K562 (cell line): ENCODE data around the gene TBCCD1. TPM values are rescaled to one million over a fixed set of nuclear protein-coding genes. Genes with fewer than 3 reads are reported as not detected.

ENCODE experiments used
- ATAC-seq: fragments of 200-7000 bp; cut with Tn5 transposase; 3 replicates; pipeline ENCODE4 v1.9.1; 2020; ENCODE audit warnings: moderate library complexity
- BruUV-seq: library from RNA; stranded (reverse); fragments of 400-500 nt; replicated peaks from 2 replicates; lab custom pipeline; 2021; lab: Mats Ljungman, UMichigan
- CTCF ChIA-PET: fragments of 300-600 bp; formaldehyde crosslinking; extraction: SDS; loops from one replicate; lab custom pipeline; 2021; ENCODE audit warnings: low intra/inter-chr PET ratio; lab: Yijun Ruan, JAX
- POLR2A ChIA-PET: fragments of 300-600, 350-650 bp; sonication (Branson Sonifier 250); formaldehyde crosslinking; extraction: SDS; loops from one replicate; lab custom pipeline; 2021; ENCODE audit warnings: antibody characterized with exemption, inconsistent platforms; lab: Yijun Ruan, JAX
- DNase-seq, 4 experiments: peaks; one replicate each; pipeline versions ENCODE4 v3.0.0 to v3.0.0-alpha.2; 2011 to 2018; ENCODE audit warnings: low spot score in 3 of 4, mixed read lengths in 3 of 4; ENCODE audit errors: extremely low read depth in 1 of 4
- FAIRE-seq: peaks from 2 replicates; lab custom pipeline; 2011; peaks lifted over from hg19 to GRCh38; lab: Jason Lieb, UNC
- H2AFZ ChIP-seq: 2 replicates; pipeline ENCODE4 v1.6.0; 2011; ENCODE audit warnings: low read depth, low read length, control low read depth, inconsistent platforms
- H3K27ac ChIP-seq: fragments of 200-600 bp; 3 replicates; pipeline ENCODE4 v1.8.0; 2011; ENCODE audit warnings: low read depth, mild to moderate bottlenecking, control low read depth, inconsistent platforms, low read length, moderate library complexity, mixed read lengths; ENCODE audit errors: extremely low read depth
- H3K27me3 ChIP-seq, 2 experiments: fragments of 300-600 bp in 1 of 2; 2 replicates in 1 of 2; 3 replicates in 1 of 2; pipeline versions ENCODE4 v1.6.0 to v1.8.0; 2011; ENCODE audit warnings: inconsistent platforms in 2 of 2, low read length in 2 of 2, mild to moderate bottlenecking in 1 of 2, mixed read lengths in 1 of 2, moderate library complexity in 1 of 2; ENCODE audit not compliant: control insufficient read depth in 2 of 2, insufficient read depth in 2 of 2
- H3K36me3 ChIP-seq: fragments of 300-600 bp; 3 replicates; pipeline ENCODE4 v1.8.0; 2011; ENCODE audit warnings: mild to moderate bottlenecking, low read length, inconsistent platforms; ENCODE audit not compliant: control insufficient read depth, insufficient read depth
- H3K4me1 ChIP-seq, 2 experiments: fragments of 200-600 bp in 1 of 2; replicated peaks in 1 of 2; 2 replicates in 1 of 2; 3 replicates in 1 of 2; pipeline versions ENCODE4 v1.5.1 to v1.8.0; 2011; ENCODE audit warnings: inconsistent platforms in 2 of 2, low read length in 2 of 2, mild to moderate bottlenecking in 1 of 2, mixed read lengths in 1 of 2, moderate library complexity in 1 of 2; ENCODE audit not compliant: control insufficient read depth in 2 of 2, insufficient read depth in 2 of 2
- H3K4me2 ChIP-seq: 2 replicates; pipeline ENCODE4 v1.6.1; 2011; ENCODE audit warnings: low read length, control low read depth, inconsistent platforms, mixed read lengths; ENCODE audit not compliant: insufficient read depth
- H3K4me3 ChIP-seq: fragments of 200-600 bp; sonication (generic), shearing (Covaris generic); 2 replicates; pipeline ENCODE4 v1.5.1; 2016; ENCODE audit warnings: control low read depth, inconsistent platforms
- H3K79me2 ChIP-seq: fragments of 200-600 bp; 3 replicates; pipeline ENCODE4 v1.8.0; 2011; ENCODE audit warnings: low read length, inconsistent platforms; ENCODE audit not compliant: control insufficient read depth, insufficient read depth
- H3K9ac ChIP-seq, 2 experiments: 2 replicates each; pipeline versions ENCODE4 v1.6.0 to v1.6.1; 2011; ENCODE audit warnings: low read depth in 2 of 2, low read length in 2 of 2, control low read depth in 1 of 2, inconsistent platforms in 1 of 2, mild to moderate bottlenecking in 1 of 2, mixed read lengths in 1 of 2; ENCODE audit not compliant: insufficient read depth in 1 of 2
- H3K9me1 ChIP-seq: one replicate; pipeline ENCODE4 v1.6.0; 2011; ENCODE audit warnings: inconsistent platforms, mild to moderate bottlenecking, low read length, moderate library complexity; ENCODE audit not compliant: control insufficient read depth, insufficient read depth
- H3K9me3 ChIP-seq: replicated peaks from 2 replicates; pipeline ENCODE4 v1.5.1; 2011; ENCODE audit warnings: low read depth, low read length, inconsistent platforms; ENCODE audit not compliant: control insufficient read depth, insufficient read depth
- H4K20me1 ChIP-seq: replicated peaks from 2 replicates; pipeline ENCODE4 v1.6.1; 2011; ENCODE audit warnings: low read length, inconsistent platforms, mixed read lengths; ENCODE audit not compliant: control insufficient read depth, insufficient read depth
- BACH1 ChIP-seq: fragments of 200-800 bp; sonication (Bioruptor generic); IDR thresholded peaks from 2 replicates; pipeline ENCODE4 v1.6.1; 2016; ENCODE audit warnings: missing genetic modification characterization, missing compliant biosample characterization
- ETV1 ChIP-seq: fragments of 450-650 bp; conservative IDR thresholded peaks from 2 replicates; pipeline ENCODE4 v1.6.1; 2016; ENCODE audit warnings: missing genetic modification characterization, control low read depth, low read depth, missing compliant biosample characterization
- HNRNPK ChIP-seq: fragments of 200-400 bp; formaldehyde crosslinking; IDR thresholded peaks from one replicate; pipeline ENCODE4 v1.6.1; 2018; ENCODE audit warnings: mild to moderate bottlenecking, low read depth, low read length; ENCODE audit not compliant: poor library complexity, severe bottlenecking
- ILF3 ChIP-seq: fragments of 450-650 bp; IDR thresholded peaks from 2 replicates; pipeline ENCODE4 v1.6.1; 2018; ENCODE audit warnings: antibody characterized with exemption, mild to moderate bottlenecking, moderate library complexity, borderline replicate concordance
- JUNB ChIP-seq: fragments of 450-650 bp; formaldehyde crosslinking; conservative IDR thresholded peaks from 2 replicates; pipeline ENCODE4 v1.4.0; 2020; ENCODE audit warnings: mild to moderate bottlenecking
- PKNOX1 ChIP-seq: fragments of 450-650 bp; IDR thresholded peaks from 2 replicates; pipeline ENCODE4 v1.6.1; 2016
- POU5F1 ChIP-seq: fragments of 150-350 bp; IDR thresholded peaks from 2 replicates; pipeline ENCODE4 v1.6.1; 2014; ENCODE audit warnings: borderline replicate concordance, low read length, low read depth, mild to moderate bottlenecking; ENCODE audit not compliant: partially characterized antibody
- SMAD3 ChIP-seq: fragments of 450-650 bp; formaldehyde crosslinking; conservative IDR thresholded peaks from 2 replicates; pipeline ENCODE4 v1.4.0; 2020; ENCODE audit warnings: mild to moderate bottlenecking
- USF2 ChIP-seq: sonication (generic); formaldehyde crosslinking; IDR thresholded peaks from 2 replicates; pipeline ENCODE4 v1.5.0; 2020; ENCODE audit warnings: missing genetic modification reagents
- ZFP91 ChIP-seq: sonication (generic); formaldehyde crosslinking; IDR thresholded peaks from 2 replicates; pipeline ENCODE4 v1.8.0; 2022; ENCODE audit warnings: mild to moderate bottlenecking, missing genetic modification reagents
- ZNF217 ChIP-seq: sonication (generic); formaldehyde crosslinking; IDR thresholded peaks from 2 replicates; pipeline ENCODE4 v1.8.0; 2022; ENCODE audit warnings: mild to moderate bottlenecking, missing genetic modification reagents
- ZNF561 ChIP-seq: fragments of 450-650 bp; formaldehyde crosslinking; conservative IDR thresholded peaks from 2 replicates; pipeline ENCODE4 v1.4.0; 2020; ENCODE audit warnings: mild to moderate bottlenecking, moderate library complexity
- ZNF583 ChIP-seq: fragments of 250-450 bp; sonication (Bioruptor Pico); IDR thresholded peaks from 2 replicates; pipeline ENCODE4 v1.4.0; 2020
- ZNF609 ChIP-seq: sonication (generic); formaldehyde crosslinking; IDR thresholded peaks from 2 replicates; pipeline ENCODE4 v1.8.1; 2023; ENCODE audit warnings: missing genetic modification reagents, mild to moderate bottlenecking, borderline replicate concordance
- ZNF77 ChIP-seq: fragments of 250-450 bp; sonication (Bioruptor Pico); IDR thresholded peaks from 2 replicates; pipeline ENCODE4 v1.5.0; 2020
- WGBS: fragments of 100-300 bp; shearing (Covaris generic); methylation state at CpG from one replicate; pipeline ENCODE4 v1.1.6; 2016; ENCODE audit warnings: low coverage, mixed read lengths; ENCODE audit not compliant: insufficient coverage; ENCODE audit errors: missing lambda C conversion rate; 5-methylcytosine and 5-hydroxymethylcytosine counted together
- in situ Hi-C: fragments of 300-500 bp; cut with MboI; formaldehyde crosslinking; loops from 4 replicates; pipeline ENCODE4 v1.15.0; 2018; ENCODE audit warnings: inconsistent platforms, mixed read lengths
- intact Hi-C: fragments of 100-400 bp; cut with micrococcal nuclease; formaldehyde crosslinking; loops from 2 replicates; pipeline ENCODE4 v1.14.2; 2022
- polyA plus RNA-seq, 8 experiments: library from polyadenylated mRNA; depleted of rRNA in 4 of 8; stranded (reverse) in 5 of 8; unstranded in 3 of 8; fragments of >200 nt; fragmentation: Nextera tagmentation in 2 of 8; fragmentation: Illumina TruSeq in 1 of 8; extraction: Ambion mirVana in 2 of 8; extraction: Trizol in 1 of 8; gene quantifications; 2 replicates each; pipeline versions ENCODE4 v1.2.1 to v1.2.3, GENCODE V29; 2011 to 2014; ENCODE audit warnings: inconsistent platforms in 1 of 8, missing spikeins in 1 of 8
- total RNA-seq, 7 experiments: library from RNA; depleted of rRNA in 6 of 7; stranded (reverse); fragments of >200 nt in 6 of 7; fragmentation: Illumina TruSeq in 2 of 7; extraction: Trizol in 2 of 7; gene quantifications; 2 replicates each; pipeline versions ENCODE4 v1.2.1 to v1.2.3, GENCODE V29; 2011 to 2021; ENCODE audit warnings: low replicate concordance in 1 of 7

TBCCD1 gene
- total and polyA plus RNA-seq, 9 of the 15 experiments (the other 6 are each of a cell fraction or from before 2014, with no cell fraction given), result 17.7 to 31.1 (median 21.2) TPM

GRCh38 chr3:186582541-186582940 is 15.4 kb upstream of the TBCCD1 start:
- H3K9ac ChIP-seq, result no peak overlapping the region
- in situ Hi-C loops, result no loop called here
- TF ChIP-seq ZNF583 (no peak), POU5F1 (no peak), ZFP91 (CRISPR knock-in tag) (no peak), PKNOX1 (no peak), USF2 (CRISPR knock-in tag) (no peak), ILF3 (no peak), BACH1 (no peak), ETV1 (tag) (no peak), JUNB (no peak), ZNF561 (CRISPR knock-in tag) (no peak), HNRNPK (no peak), ZNF217 (CRISPR knock-in tag) (no peak), ZNF609 (CRISPR knock-in tag) (no peak), ZNF77 (CRISPR knock-in tag) (no peak), SMAD3 (CRISPR knock-in tag) (no peak)

More at GRCh38 chr3:186582541-186582940, 15.4 kb upstream of the TBCCD1 start:
- no peak for ATAC-seq
- intact Hi-C loops, result loop anchor here (5.0 to 10.0 kb wide), 2 partner anchors 35 to 242 kb away; no protein-coding TSS in a partner anchor
- FAIRE-seq, result no peak
- Histone ChIP-seq H3K27me3 (no peaks in the 10 kb centered on the region), H3K9me1 (no peaks in the 10 kb centered on the region), H3K36me3 (peaks cover 84% of the 10 kb centered on the region), H4K20me1 (no peaks in the 10 kb centered on the region), H3K27ac (no peak overlapping the region), H3K4me3 (no peak overlapping the region), H3K4me2 (no peak overlapping the region), H3K9me3 (no peaks in the 10 kb centered on the region), H2AFZ (no peak overlapping the region), H3K79me2 (no peaks in the 10 kb centered on the region), H3K4me1 (no peaks in the 10 kb centered on the region)
- BruUV-seq, result no TSS peak
- POLR2A ChIA-PET, result interaction anchor here (1.0 to 8.0 kb wide), 3 partner anchors 9 to 202 kb away, joined by 4 to 64 read pairs (median 11); partner anchors contain the start of genes DNAJB11, EIF4A2 and TBCCD1
- CTCF ChIA-PET, result no interaction called here
- no peak for DNase-seq
- 91% methylated on average over 6 of the region's 6 CpGs for WGBS
